ENCODE measurements around the gene RHBDL3. TPM values are rescaled to one million over a fixed set of nuclear protein-coding genes. Genes with fewer than 3 reads are reported as not detected.
A peak's percentile ranks its signal among the peaks of the same experiment; 100 is the strongest.

Gene RHBDL3
- total RNA-seq, 4 donors from 2014 or later, result 0.30 TPM; not detected in 3

DNA sequence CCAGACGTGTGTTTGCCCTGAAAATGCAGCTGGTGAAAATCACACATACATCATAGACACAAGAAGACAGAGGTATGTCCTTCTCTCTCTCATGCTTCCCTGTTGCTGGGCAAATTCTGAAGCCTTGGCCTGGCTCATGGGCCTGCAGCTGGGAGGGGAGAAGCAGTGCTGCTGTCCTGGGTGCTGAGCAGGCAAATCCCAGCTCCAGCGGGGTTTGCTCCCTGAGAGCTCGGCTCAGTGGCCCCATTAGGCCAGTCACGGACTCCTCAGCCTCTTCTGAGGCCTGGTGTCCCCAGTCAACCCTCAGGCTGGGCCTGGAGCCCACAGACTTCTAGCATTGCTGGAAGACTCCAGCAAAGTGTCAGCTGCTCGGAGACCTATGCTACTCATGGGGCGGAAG lies 11.7 kb downstream of the RHBDL3 start:
- DNase-seq (ENCODE audit: low spot score in 2 of 2), result no peak
- Histone ChIP-seq H3K36me3 (no peaks in the 10 kb centered on the region), H3K9me3 (no peaks in the 10 kb centered on the region), H3K27me3 (peaks cover 0 to 24% of the 10 kb centered on the region in 2 donors), H3K4me3 (no peak overlapping the region), H3K4me1 (peaks cover 0 to 23% (median 0%) of the 10 kb centered on the region in 4 donors), H3K27ac (no peak overlapping the region)
- 51 to 83% methylated on average over 5 to 6 of the region's 6 CpGs for WGBS, 2 donors
- no peak for TF ChIP-seq POLR2A (IDR thresholded peaks at IDR 0.05)
- TF ChIP-seq EP300 (IDR thresholded peaks at IDR 0.05), result no peak
- TF ChIP-seq, protein P1, sequence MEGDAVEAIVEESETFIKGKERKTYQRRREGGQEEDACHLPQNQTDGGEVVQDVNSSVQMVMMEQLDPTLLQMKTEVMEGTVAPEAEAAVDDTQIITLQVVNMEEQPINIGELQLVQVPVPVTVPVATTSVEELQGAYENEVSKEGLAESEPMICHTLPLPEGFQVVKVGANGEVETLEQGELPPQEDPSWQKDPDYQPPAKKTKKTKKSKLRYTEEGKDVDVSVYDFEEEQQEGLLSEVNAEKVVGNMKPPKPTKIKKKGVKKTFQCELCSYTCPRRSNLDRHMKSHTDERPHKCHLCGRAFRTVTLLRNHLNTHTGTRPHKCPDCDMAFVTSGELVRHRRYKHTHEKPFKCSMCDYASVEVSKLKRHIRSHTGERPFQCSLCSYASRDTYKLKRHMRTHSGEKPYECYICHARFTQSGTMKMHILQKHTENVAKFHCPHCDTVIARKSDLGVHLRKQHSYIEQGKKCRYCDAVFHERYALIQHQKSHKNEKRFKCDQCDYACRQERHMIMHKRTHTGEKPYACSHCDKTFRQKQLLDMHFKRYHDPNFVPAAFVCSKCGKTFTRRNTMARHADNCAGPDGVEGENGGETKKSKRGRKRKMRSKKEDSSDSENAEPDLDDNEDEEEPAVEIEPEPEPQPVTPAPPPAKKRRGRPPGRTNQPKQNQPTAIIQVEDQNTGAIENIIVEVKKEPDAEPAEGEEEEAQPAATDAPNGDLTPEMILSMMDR (IDR thresholded peaks at IDR 0.05), result no peak

GRCh38 chr17:32278815-32279214 lies 13.2 kb downstream of the RHBDL3 start:
- DNase-seq (ENCODE audit: low spot score in 2 of 2), result no peak
- no peaks in the 10 kb centered on the region for H3K36me3 ChIP-seq
- H3K27ac ChIP-seq, result no peak overlapping the region
- H3K4me1 ChIP-seq, result peaks cover 0 to 24% (median 0%) of the 10 kb centered on the region in 4 donors
- H3K4me3 ChIP-seq, result no peak overlapping the region
- WGBS, 2 donors, result 97 to 100% methylated on average over 2 of the region's 2 CpGs
- TF ChIP-seq, protein P1 (IDR thresholded peaks at IDR 0.05), result no peak
- TF ChIP-seq EP300 (IDR thresholded peaks at IDR 0.05) (no peak), POLR2A (IDR thresholded peaks at IDR 0.05) (no peak)
- no peaks in the 10 kb centered on the region for H3K9me3 ChIP-seq
- H3K27me3 ChIP-seq, result peaks cover 0 to 15% of the 10 kb centered on the region in 2 donors

DNA sequence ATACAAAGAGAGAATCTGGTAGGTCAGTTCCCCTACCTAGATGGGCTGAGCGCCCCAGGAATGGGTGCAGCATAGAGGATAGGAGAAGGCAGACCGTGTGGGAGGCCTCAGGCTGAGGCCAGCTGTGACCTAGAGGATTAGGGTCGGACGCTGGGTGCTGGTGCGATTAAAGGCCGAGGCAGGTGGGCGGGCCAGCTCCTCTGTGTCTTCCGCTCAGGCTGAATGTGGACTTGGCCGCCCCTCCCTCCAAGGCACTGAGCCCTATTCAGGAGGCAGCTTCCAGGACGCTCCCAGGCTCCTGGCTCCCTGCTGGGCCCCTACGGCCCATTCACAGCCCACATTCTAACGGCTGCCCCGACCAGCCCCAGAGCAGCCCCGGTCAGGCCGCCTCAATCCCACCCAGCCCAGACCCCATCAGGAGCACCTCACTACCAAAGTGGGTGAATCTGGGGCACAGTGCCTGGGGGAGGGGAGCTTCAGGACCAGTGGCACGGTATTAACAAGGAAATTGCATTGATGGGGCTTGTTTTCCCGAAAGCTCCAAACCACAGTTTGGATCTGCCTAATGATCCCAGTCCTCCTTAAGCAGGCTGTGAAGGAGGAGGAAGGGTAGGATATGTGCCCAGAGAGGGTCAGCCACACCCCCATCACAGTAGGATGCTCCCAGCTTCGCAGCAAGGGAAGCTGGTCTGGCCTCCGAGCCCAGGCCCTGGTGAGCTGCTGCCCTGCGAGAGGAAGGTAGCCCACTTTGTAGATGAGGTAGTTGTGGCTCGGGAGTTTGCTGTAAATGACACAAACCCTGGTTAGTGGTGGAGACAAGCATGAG lies 14.5 kb downstream of the RHBDL3 start:
- peaks cover 0 to 29% (median 0%) of the 10 kb centered on the region in 4 donors for H3K4me1 ChIP-seq
- no peaks in the 10 kb centered on the region for H3K9me3 ChIP-seq
- peaks cover 0 to 20% of the 10 kb centered on the region in 2 donors for H3K27me3 ChIP-seq
- 44 to 56% methylated on average over 18 of the region's 21 CpGs for whole genome bisulfite sequencing, 2 donors
- no peak overlapping the region for H3K27ac ChIP-seq
- TF ChIP-seq EP300 (IDR thresholded peaks at IDR 0.05) (no peak), POLR2A (IDR thresholded peaks at IDR 0.05) (no peak)
- TF ChIP-seq, protein P1 (IDR thresholded peaks at IDR 0.05), result no peak
- H3K36me3 ChIP-seq, result no peaks in the 10 kb centered on the region
- DNase-seq (ENCODE audit: low spot score in 2 of 2), result no peak
- no peak overlapping the region for H3K4me3 ChIP-seq

GRCh38 chr17:32281011-32281451 lies 15.4 kb downstream of the RHBDL3 start:
- H3K4me1 ChIP-seq, result peaks cover 0 to 21% (median 0%) of the 10 kb centered on the region in 4 donors
- H3K27me3 ChIP-seq, result peaks cover 0 to 14% of the 10 kb centered on the region in 2 donors
- no peaks in the 10 kb centered on the region for H3K36me3 ChIP-seq
- H3K9me3 ChIP-seq, result no peaks in the 10 kb centered on the region
- H3K4me3 ChIP-seq, result no peak overlapping the region
- peak in 1 of 2 donors; percentile 19 for DNase-seq (ENCODE audit: low spot score in 2 of 2)
- no peak for TF ChIP-seq EP300 (IDR thresholded peaks at IDR 0.05)
- TF ChIP-seq POLR2A (IDR thresholded peaks at IDR 0.05), result no peak
- TF ChIP-seq, protein P1 (IDR thresholded peaks at IDR 0.05), result no peak
- H3K27ac ChIP-seq, result no peak overlapping the region
- WGBS, 2 donors, result 13 to 80% methylated on average over 5 to 6 of the region's 9 CpGs

GRCh38 chr17:32283745-32284201 lies 18.1 kb downstream of the RHBDL3 start:
- Histone ChIP-seq H3K9me3 (no peaks in the 10 kb centered on the region), H3K27ac (no peak overlapping the region), H3K4me3 (no peak overlapping the region), H3K36me3 (no peaks in the 10 kb centered on the region), H3K4me1 (peaks cover 0 to 17% (median 0%) of the 10 kb centered on the region in 4 donors), H3K27me3 (peaks cover 0 to 14% of the 10 kb centered on the region in 2 donors)
- WGBS, 2 donors, result 52 to 58% methylated on average over 20 of the region's 20 CpGs
- TF ChIP-seq, protein P1 (IDR thresholded peaks at IDR 0.05), result no peak
- TF ChIP-seq POLR2A (IDR thresholded peaks at IDR 0.05) (no peak), EP300 (IDR thresholded peaks at IDR 0.05) (no peak)
- DNase-seq (ENCODE audit: low spot score in 2 of 2), result no peak

Data from tibial nerve (tissue), 4 donors.